GM15510 (cell line): ENCODE measurements around the gene ADD1.

ENCODE experiments used
- POLR2A ChIP-seq: IDR thresholded peaks from 3 replicates; pipeline ENCODE4 v1.6.1; 2011; ENCODE audit warnings: borderline replicate concordance; ENCODE audit not compliant: insufficient read length; ENCODE audit errors: extremely low read depth

ADD1 gene

DNA sequence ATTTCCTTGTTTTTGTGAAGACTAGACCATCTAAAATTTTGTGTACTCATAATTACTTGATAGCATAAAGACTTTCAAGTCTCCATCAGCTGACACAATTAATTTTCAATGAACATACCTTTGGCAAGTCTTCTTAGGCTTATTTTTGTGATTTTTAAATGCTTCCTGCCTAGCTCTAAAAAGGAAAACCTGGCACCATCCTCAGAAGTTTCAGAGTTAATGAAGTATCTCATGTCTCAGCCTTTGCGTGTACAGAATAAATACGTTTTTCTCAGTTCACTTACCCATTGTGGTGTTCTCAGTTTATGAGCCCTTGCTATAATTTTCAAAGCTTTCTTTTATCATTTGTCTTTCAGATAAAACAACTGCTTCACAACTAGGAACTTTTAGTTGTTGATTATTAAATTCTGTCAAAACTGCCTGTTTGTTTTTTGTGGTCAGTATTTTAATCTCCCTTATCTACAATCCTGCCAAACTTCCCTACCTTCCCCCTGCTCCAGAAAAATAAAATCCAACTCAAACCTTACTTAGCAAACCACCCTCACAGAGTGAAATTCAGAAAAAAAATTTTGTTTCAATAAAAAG lies 21.6 kb downstream of the ADD1 start:
- TF ChIP-seq POLR2A: no peak

DNA sequence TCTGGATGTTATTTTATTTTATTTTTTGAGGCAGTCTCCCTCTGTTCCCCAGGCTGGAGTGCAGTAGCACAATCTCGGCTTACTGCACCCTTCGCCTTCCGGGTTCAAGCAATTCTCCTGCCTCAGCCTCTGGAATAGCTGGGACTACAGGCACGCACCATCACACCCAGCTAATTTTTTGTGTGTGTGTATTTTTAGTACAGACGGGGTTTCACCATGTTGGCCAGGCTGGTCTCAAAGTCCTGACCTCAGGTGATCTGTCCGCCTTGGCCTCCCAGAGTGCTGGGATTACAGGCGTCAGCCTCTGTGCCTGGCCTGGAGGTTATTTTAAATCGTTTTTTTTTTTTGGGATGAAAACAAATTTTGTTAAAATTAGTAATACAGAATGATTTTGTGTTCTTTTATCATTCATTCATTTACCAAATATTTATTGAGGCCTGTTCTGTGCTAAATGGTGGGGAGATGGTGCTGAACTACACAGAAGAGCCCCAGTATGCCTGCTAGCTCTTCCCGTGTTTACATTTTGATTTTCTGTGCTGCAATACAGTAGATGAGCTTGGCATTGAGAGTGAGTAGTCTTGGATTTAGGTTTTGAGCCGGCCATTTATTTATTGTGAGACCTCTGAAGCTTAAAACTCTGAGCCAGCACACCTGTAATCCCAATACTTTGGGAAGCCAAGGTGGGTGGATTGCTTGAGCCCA lies 22.7 kb downstream of the ADD1 start:
- TF ChIP-seq POLR2A: no peak

DNA sequence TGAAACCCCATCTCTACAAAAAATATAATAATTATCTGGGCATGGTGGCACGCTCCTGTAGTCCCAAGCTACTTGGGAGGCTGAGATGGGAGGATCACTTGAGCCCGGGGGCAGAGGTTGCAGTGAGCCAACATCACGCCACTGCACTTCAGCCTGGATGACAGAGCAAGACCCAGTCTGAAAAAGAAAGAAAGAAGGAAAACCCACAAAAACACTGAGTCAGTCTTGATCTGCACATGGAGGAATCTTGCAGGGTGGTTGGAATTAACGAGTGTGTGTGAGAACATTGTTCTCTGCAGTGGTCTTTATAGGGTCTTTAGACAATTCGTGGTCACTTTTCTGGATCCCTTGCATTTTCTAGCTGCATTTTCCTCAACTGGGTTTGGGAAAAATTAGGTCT lies 23.2 kb downstream of the ADD1 start:
- TF ChIP-seq POLR2A: no peak

DNA sequence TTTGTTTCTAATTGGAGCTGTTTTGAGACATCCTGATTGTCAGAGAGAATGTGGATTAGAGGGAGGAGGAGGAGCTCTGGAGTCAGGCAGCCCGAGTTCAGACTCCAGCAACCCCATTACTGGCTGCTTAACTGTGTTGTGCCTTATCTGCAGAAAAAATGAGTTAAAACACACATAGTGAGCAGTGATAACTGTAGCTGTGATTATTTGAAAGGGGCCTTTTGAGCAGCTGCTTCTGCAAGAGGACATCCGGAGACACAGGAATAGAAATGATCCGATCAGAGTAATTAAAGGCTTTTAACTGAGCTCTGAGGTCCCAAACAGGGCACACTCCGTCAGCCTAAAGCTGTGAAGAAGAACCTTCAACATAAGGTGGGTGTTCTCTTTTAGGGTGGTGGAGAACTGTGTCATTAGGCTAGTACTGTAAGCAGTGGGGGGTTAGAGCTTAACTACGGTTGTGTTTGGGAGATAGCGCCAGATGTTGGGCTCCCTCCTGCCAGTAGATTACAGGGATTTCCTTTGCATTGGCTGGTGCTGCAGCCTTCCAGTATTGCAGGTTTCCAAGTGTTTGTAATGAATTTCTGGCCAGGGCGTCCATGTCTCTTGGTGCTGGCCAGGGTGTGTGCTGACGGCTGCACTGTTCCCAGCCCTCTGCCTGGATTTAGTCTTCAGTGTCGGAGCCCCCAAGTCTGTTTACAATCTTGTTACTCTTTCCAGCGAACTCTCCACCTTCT lies 24.3 kb downstream of the ADD1 start:
- TF ChIP-seq POLR2A: no peak

DNA sequence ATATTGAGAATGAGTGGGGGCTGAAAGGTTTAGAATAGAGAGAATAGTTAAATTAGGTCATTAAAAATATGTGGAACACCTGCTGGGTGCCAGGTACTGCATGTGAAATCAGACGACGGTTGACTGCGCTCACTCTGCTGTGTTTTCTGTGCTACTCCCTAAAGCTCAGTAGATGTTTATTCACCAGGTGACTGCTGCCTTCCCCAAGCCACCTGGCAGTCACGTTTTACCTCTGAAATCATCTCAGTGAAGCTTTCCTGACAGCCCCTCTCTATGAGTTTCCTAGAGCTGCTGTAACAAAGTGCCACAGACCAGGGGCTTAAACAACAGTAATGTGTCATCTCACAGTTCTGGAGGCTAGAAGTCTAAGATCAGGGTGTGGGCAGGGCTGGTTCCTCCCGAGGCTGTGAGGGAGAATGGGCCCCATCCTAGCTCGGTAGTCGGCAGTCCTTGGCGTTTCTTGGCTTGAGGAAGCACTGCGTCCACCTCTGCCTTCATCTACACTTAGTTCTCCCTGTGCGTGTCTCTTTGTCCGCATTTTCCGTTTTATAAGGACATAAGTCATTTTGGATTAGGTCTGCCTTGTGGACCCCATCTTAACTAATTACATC lies 25.3 kb downstream of the ADD1 start:
- no peak for TF ChIP-seq POLR2A

DNA sequence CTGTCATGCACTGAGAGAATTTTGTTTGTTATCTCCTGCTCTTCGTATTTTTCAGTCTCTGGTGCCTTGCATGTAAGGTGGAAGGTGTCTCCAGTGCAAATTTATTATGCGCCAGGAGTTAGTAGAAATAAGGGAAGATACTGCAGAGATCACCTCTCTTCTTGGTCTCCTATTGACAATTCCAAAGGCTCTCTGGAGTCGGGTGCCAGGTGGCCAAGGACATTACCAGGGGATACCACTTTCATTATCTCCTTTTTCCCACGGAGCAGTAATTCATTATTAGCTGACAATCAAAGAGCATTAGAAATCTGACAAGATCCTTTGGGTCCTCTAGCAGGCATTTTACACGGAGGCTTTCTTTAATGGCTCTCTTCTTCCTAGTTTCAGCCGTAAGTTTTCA lies 26.0 kb downstream of the ADD1 start:
- no peak for TF ChIP-seq POLR2A

DNA sequence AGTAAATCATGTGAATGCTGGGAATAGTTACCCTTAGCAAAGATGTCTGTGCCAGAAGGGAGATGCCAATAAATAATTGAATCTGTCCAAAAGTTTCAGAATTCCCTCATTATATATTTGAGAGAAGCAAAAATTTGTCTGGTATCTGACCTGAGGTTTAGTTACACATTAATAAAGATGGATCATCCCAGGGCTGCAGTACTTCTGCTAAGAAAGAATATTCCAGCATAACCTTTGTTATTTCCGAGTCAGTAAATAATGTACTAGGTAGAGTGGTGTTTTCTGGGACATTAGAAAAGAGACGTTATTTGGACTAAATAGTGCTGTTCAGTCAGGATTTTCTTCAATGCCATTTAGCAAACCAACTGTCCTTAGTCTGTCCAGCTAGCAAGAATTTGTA lies 26.4 kb downstream of the ADD1 start:
- no peak for TF ChIP-seq POLR2A

DNA sequence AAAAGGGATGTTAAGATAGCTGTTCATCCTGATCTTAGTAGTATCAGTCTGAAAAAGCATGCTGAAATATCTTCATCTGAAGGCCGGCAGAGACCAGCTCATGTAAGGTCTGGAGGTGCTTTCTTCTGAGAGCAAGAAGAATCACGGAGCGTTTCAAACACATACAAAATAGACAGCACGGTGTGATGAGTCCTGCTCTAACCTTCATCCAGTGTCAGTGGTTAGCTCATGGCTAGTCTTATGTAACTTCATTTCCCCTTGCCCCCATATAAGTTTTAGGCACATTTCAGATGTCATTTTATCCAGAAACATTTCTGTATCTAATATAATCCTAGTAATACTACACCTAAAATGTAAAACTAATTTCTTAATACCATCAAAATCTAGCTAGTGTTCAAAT lies 27.8 kb downstream of the ADD1 start:
- TF ChIP-seq POLR2A: no peak

DNA sequence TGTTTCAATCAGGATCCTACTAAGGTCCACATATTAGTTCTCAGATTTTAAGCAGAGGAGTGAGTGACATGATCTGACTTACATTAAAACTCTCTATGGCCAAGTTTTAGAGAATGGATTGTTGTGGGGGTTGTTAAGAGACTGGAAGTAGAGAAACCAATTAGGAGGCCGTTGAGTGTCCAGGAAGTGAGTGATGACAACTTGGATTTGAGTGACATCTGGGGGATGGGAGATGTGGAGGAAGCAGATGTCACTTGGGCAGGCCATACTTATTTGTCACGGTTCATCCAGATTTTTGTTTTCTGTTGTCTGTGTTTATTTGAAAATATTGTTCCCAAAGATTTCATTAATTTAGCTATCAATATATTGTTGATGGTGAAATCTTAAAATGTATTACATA lies 28.3 kb downstream of the ADD1 start:
- TF ChIP-seq POLR2A: no peak

DNA sequence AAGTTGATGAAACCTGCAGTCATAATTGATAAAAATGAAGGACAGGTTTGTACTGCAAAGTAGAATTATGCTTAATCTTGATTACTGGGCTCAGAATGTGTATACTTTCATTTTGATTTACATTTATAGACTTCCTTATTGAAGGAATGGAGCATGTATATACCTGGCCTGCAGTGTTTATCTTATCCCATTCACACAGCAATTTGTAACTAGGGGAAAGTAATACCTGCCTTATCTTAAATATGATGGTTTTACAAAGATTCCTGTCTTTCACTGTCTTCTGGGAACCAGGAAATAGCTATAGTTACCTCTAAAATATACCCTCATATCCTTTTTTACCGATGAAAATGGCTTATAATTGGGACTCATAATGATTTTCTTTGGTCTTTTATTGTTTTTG lies 29.7 kb downstream of the ADD1 start:
- TF ChIP-seq POLR2A: no peak

DNA sequence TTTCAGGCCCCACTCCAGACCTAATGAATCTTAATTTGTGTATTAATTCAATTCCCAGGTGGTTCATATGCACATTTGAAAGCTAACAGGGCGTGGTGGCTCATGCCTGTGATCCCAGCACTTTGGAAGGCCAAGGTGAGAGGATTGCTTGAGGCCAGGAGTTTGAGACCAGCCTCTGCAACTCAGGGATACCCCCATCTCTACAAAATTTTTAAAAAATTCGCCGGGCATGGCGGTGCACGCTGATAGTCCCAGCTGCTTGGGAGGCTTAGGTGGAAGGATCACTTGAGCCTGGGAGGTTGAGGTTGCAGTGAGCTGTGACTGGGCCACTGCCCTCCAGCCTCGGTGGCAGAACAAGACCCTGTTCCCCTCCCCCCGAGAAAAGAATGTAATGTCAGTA lies 31.2 kb downstream of the ADD1 start:
- no peak for TF ChIP-seq POLR2A

DNA sequence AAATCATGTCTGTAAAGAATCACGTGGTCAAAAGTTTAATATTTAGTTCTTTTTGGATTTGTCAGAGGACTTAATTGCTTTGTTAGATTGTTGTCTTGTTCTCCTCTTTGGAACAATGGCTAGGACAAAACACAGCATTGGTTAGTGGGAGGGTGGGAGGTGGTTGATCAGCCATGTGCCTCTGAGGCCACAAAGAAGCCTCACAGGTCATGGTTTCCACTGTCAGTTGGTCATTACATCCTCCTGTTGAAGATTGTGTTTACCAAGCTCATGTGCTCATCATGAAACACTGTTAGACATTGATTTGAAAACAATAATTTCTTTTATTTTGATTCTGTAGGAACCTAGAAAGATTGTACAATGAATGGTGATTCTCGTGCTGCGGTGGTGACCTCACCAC lies 31.9 kb downstream of the ADD1 start:
- TF ChIP-seq POLR2A: no peak

DNA sequence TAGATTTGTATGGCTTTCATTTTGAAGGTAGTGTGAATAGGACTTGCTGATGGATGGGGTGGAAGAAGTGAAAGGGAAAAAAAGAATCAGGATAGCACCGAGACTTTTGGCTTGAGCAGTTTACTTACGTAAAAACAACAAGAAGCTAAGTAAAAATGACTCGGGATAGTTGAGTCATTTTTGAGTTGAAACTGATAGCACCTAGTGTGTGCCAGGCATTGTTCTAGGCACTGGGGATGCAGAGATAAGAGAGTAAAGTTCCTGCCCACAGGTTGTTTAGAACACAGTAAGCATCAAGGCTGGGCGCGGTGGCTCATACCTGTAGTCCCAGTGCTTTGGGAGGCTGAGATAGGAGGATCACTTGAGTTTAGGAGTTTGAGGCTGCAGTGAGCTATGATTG lies 34.7 kb downstream of the ADD1 start:
- no peak for TF ChIP-seq POLR2A

DNA sequence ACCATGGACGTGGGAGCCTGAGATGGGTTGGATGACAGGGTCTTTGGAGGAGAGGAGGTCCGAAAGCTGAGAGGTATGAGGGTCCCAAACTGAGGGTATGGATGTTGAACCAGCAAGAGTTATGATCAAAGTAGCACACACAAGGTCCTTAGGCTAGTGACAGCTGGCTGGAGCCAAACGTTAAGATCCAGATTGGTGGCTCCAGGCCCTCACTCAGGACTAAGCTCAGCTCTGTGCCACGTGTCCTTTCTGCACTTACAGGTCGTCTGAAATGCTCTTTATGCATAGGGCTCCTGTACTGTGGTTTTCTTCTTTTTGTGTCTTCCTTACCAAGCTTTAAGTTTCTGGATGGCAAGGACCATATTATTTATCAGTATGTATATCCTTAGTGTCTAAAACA lies 35.4 kb downstream of the ADD1 start:
- TF ChIP-seq POLR2A: no peak

DNA sequence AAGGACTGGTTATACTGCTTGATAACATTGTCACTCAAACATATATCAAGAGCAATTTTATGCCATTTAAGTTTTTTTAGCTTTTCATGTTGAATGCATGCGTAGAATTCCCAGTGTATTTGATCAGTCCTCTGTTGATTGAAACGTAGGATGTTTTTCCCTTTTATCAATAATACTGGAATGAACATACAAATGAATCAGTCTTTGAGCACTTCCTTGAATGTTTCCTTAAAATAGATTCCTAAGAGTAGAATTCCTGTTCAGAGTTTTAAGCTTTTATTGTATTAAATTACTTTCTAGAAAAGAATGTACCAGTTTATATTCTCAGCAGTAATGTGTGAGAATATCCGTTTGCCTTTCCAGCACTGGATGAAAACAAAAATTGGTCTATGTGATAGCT lies 37.8 kb downstream of the ADD1 start:
- no peak for TF ChIP-seq POLR2A
